GM18951 (cell line): ENCODE data around the gene PLEKHA7.
"Not testable (repeated sequence)": the region's sequence is repeated elsewhere in the genome, so short reads cannot be mapped to it uniquely, and the experiment has no call there.

Experiments used
- POLR2A ChIP-seq: IDR thresholded peaks from 4 replicates; pipeline ENCODE4 v1.6.1; 2011; ENCODE audit warnings: mild to moderate bottlenecking; ENCODE audit not compliant: insufficient read length, insufficient read depth; ENCODE audit errors: extremely low read depth
- in situ Hi-C: fragments of 300-500 bp; cut with MboI; formaldehyde crosslinking; loops from one replicate; pipeline ENCODE4 v1.12.0; 2022; ENCODE audit warnings: low sequenced_read_pairs, mixed read lengths, inconsistent platforms; ENCODE audit not compliant: unreplicated experiment

Gene PLEKHA7

DNA sequence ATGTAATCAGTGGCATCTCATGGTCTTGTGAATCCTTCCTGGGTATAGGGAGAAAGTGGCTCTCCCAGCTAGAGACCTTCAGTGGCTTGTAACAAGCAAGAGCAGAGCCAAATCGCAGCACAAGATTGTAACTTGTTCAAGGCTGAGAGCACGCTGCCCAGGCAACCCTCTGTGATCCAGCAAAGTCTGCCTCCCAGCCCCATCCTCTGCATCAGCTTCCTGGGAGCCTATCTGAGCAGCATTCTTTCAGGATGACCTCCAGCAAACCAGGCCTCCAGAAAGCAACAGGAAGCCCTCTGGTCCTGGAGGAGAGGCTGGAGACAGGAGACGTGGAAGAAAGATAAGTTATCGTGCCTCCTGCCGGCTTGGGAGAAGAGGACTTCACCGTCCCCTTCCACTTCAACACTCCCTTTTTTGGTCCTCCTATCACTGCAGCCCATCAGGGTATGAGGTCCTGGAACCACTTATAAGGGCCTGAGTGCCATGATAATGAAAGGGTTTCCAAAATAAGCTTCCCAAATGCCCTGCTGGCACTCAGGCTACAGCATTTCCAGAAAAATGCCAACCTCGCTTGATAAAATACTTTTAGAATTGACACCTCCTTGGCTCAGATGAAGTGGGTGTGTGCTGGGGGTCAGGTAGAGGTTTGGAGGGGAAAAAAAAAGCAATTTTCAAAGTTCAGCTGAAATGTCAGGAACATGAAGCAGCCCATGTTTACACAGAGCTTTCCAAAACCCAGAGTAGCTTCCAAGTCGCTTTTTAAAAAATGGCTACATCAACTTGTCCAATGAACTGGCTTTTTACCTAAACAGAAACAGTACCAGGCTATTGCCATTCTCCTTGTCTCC is 80.2 kb downstream of the PLEKHA7 start:
- no peak for TF ChIP-seq POLR2A

GRCh38 chr11:16933291-16933690 is 80.9 kb downstream of the PLEKHA7 start:
- TF ChIP-seq POLR2A: no peak
- in situ Hi-C loops: loop anchor here (10.0 kb wide), 1 partner anchor 118 kb away; no protein-coding TSS in a partner anchor

More for the DNA sequence above, 80.2 kb downstream of the PLEKHA7 start:
- in situ Hi-C loops: loop anchor here (10.0 kb wide), 1 partner anchor 119 kb away; no protein-coding TSS in a partner anchor

DNA sequence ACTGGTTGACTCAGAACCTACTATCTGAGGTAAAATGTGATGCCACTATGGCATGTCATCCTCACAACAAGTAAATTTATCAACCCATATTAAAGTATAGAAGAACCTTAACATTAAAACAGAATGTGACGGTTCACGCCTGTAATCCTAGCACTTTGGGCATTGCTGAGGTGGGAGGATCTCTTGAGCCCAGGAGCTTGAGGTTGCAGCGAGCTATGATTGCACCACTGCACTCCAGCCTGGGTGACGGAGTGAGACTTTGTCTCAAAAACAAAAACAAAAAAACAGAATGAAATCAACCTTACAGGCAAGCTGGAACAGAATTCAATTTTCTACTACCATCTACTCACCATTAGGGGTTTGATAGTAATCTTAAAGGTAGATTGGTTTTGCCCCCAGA is 86.2 kb downstream of the PLEKHA7 start:
- TF ChIP-seq POLR2A: no peak
- in situ Hi-C loops: no loop called here

DNA sequence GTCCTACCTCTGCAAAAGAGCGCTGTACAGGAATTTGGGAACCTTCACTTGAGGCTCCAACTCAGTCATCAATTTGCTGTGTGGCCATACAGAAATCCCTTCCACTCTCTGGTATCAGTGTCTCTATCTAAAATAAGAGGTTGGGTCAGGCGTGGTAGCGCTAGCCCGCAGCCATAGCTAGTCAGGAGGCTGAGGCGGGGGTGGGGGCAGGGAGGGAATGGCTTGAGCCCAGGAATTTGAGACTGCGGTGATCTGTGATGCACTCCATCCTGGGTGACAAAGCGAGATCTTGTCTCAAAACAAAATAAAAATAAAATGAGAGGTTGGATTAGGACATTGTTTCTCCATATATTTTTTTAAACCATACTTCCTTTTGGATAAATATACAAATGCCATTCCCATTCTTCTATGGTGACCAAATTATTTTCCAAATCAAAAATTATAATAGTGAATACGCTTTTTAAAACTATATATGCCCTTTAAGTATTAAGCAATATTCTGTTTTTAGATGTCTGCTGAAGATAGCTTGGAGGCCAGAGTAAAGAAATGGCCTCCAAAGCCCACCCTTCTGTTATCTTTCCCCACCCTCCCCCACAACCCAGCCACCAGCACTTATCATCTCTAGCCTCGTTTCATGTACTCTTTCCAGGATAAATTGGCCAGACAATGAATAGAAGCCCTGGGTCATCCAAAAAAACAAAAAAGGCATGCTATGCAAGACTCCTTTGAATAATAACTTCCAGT is 87.2 kb downstream of the PLEKHA7 start:
- in situ Hi-C loops: no loop called here
- no peak for TF ChIP-seq POLR2A

- peak; percentile 35 for TF ChIP-seq POLR2A
- in situ Hi-C loops: no loop called here
These were observed 88.6 kb downstream of the PLEKHA7 start for GRCh38 chr11:16925561-16926065.

GRCh38 chr11:16924826-16925560 is 89.2 kb downstream of the PLEKHA7 start:
- in situ Hi-C loops: no loop called here
- TF ChIP-seq POLR2A: no peak

DNA sequence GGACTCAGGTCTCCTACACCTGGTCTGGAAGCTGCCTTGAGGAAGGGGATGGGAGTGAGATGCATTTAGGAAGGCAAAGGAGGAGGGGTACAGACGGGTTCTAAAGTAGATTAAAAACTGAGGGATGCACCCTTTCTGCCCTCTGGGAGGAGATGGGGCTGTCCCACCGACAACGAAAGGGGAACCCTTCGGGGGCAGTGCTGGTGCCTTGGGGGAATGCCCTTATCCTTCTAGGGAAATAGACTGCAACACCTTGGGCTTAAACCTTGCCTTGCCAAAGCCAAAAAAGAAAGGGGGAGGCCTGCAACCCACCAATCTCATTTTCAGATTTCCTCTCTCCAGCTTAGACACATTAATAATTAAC is 89.8 kb downstream of the PLEKHA7 start:
- in situ Hi-C loops: no loop called here
- TF ChIP-seq POLR2A: no peak

DNA sequence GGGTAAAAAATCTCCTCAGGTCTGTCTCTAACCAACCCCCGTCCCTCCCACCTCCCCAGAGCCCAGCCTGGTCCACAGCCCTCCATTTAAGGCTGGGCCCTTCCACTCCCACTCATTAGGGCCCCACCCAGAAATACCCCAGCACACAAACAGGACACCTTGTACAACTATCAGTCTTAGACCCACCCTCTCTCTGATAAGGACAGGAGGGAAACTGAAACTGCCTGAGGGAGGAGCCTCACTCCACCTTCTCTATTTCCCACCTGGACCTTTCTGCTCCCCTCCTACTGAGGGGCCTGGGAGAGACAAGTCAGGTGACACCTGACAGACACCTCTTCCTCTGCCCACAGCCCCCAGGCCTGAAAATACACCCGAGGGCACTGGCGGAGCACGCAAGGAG is 90.2 kb downstream of the PLEKHA7 start:
- TF ChIP-seq POLR2A: no peak
- in situ Hi-C loops: no loop called here

GRCh38 chr11:16921668-16922067 is 92.5 kb downstream of the PLEKHA7 start:
- in situ Hi-C loops: no loop called here
- TF ChIP-seq POLR2A: no peak

- no peak for TF ChIP-seq POLR2A
- in situ Hi-C loops: no loop called here
These were observed 93.2 kb downstream of the PLEKHA7 start for GRCh38 chr11:16921019-16921418.

DNA sequence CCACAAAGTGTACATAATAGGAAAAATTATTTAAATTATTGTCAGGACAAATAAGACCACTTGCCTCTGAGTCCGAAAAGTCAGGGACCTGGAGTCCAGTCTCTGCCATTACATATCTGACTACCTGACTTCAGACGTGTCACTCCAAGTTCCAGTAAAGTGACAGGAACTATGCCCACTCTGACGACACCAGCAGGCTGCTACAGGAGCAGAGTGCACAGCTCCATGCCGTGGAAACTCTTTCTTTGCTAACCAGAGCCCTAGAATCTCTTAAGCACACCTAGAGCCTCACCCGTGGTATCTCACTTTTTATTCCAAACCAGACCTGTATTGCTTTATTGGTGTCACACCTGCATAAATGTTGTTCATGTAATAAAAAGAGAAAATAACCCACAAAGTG is 93.7 kb downstream of the PLEKHA7 start:
- TF ChIP-seq POLR2A: no peak
- in situ Hi-C loops: no loop called here

DNA sequence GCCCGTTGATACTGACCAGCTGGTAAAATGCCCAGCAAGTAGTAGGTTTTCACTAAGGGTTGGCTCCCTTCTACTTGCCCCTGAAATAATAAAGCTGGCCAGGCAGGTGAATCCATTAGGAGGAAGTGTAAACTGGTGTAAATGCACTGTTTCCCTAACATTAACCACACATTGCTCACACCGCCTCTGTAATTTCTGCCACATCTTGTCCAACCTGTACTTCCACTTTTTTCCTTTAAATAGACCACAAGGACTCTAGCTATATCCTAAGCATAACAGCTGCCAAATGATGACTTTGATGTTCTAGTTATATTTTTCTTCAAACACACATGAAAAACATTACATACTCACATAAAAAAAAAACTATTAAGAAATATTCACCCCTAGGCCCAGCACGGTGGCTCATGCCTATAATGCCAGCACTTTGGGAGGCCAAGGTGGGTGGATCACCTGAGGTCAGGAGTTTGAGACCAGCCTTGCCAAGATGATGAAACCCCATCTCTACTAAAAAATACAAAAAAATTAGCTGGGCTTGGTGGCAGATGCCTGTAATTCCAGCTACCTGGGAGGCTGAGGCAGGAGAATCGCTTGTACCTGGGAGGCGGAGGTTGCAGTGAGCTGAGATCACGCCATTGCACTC is 95.6 kb downstream of the PLEKHA7 start:
- in situ Hi-C loops: not testable (repeated sequence)

DNA sequence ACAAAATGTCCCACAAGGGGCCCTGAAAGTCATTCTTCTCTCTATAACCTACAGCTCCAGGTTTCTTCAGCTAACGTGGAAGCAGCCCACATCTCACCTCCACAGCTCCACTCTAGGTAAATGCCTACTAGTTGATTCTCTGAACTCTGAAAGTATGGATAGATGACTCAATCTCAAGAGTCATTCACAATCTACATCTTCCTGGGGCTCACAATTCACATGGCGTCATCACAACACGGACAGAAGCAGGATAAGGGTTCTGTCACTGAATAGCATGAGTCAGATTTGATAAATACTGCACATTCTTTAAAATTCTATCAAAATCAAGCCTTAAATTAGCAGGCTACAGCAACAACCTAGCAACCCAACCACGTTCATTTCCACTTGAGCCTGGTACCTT is 96.3 kb downstream of the PLEKHA7 start:
- in situ Hi-C loops: no loop called here
- TF ChIP-seq POLR2A: no peak
